ENCODE measurements around the gene KCNB1. TPM values are rescaled to one million over a fixed set of nuclear protein-coding genes. Genes with fewer than 3 reads are reported as not detected.

Gene KCNB1
- total RNA-seq, 1 experiment from 2014 or later: not detected

- no peaks in the 10 kb centered on the region for H3K4me1 Mint-ChIP-seq (ENCODE audit: low read depth, unreplicated experiment)
- H3K27ac Mint-ChIP-seq (ENCODE audit: unreplicated experiment): no peak overlapping the region
- H3K27me3 Mint-ChIP-seq (ENCODE audit: unreplicated experiment): peaks cover 100% of the 10 kb centered on the region
- H3K4me3 Mint-ChIP-seq (ENCODE audit: low read depth, unreplicated experiment): no peak overlapping the region
- DNase-seq: peak; percentile 43
- no peaks in the 10 kb centered on the region for H3K9me3 Mint-ChIP-seq (ENCODE audit: low read depth, unreplicated experiment)
- H3K36me3 Mint-ChIP-seq (ENCODE audit: insufficient read depth, unreplicated experiment): no peaks in the 10 kb centered on the region
- CTCF ChIA-PET: interaction anchor here (0.6 to 2.2 kb wide), 4 partner anchors 9 to 163 kb away, joined by 3 to 9 read pairs (median 6); no protein-coding TSS in a partner anchor
- TF ChIP-seq CTCF (IDR thresholded peaks at IDR 0.05; ENCODE audit: unreplicated experiment): peak; percentile 27
- no TSS peak for BruUV-seq (replicated peaks)
- intact Hi-C loops (cut with micrococcal nuclease; ENCODE audit: unreplicated experiment): loop anchor here (1.0 kb wide), 1 partner anchor 99 kb away; no protein-coding TSS in a partner anchor
Measured at GRCh38 chr20:49435639-49436038, 46.8 kb downstream of the KCNB1 start.

GRCh38 chr20:49433333-49433732 is 49.1 kb downstream of the KCNB1 start:
- no peak overlapping the region for H3K27ac Mint-ChIP-seq (ENCODE audit: unreplicated experiment)
- TF ChIP-seq CTCF (IDR thresholded peaks at IDR 0.05; ENCODE audit: unreplicated experiment): no peak
- no peak for DNase-seq
- no peaks in the 10 kb centered on the region for H3K4me1 Mint-ChIP-seq (ENCODE audit: low read depth, unreplicated experiment)
- no peaks in the 10 kb centered on the region for H3K36me3 Mint-ChIP-seq (ENCODE audit: insufficient read depth, unreplicated experiment)
- BruUV-seq (replicated peaks): no TSS peak
- peaks cover 4% of the 10 kb centered on the region for H3K9me3 Mint-ChIP-seq (ENCODE audit: low read depth, unreplicated experiment)
- CTCF ChIA-PET: interaction anchor here (0.6 kb wide), 1 partner anchor 37 kb away, joined by 4 read pairs; no protein-coding TSS in a partner anchor
- intact Hi-C loops (cut with micrococcal nuclease; ENCODE audit: unreplicated experiment): no loop called here
- H3K4me3 Mint-ChIP-seq (ENCODE audit: low read depth, unreplicated experiment): no peak overlapping the region
- peaks cover 100% of the 10 kb centered on the region for H3K27me3 Mint-ChIP-seq (ENCODE audit: unreplicated experiment)

GRCh38 chr20:49432550-49432949 is 49.9 kb downstream of the KCNB1 start:
- no peak overlapping the region for H3K27ac Mint-ChIP-seq (ENCODE audit: unreplicated experiment)
- peaks cover 4% of the 10 kb centered on the region for H3K9me3 Mint-ChIP-seq (ENCODE audit: low read depth, unreplicated experiment)
- intact Hi-C loops (cut with micrococcal nuclease; ENCODE audit: unreplicated experiment): no loop called here
- no peaks in the 10 kb centered on the region for H3K4me1 Mint-ChIP-seq (ENCODE audit: low read depth, unreplicated experiment)
- CTCF ChIA-PET: interaction anchor here (0.5 kb wide), 1 partner anchor 178 kb away, joined by 4 read pairs; no protein-coding TSS in a partner anchor
- no peak for DNase-seq
- H3K27me3 Mint-ChIP-seq (ENCODE audit: unreplicated experiment): peaks cover 100% of the 10 kb centered on the region
- no peaks in the 10 kb centered on the region for H3K36me3 Mint-ChIP-seq (ENCODE audit: insufficient read depth, unreplicated experiment)
- no peak overlapping the region for H3K4me3 Mint-ChIP-seq (ENCODE audit: low read depth, unreplicated experiment)
- no peak for TF ChIP-seq CTCF (IDR thresholded peaks at IDR 0.05; ENCODE audit: unreplicated experiment)
- no TSS peak for BruUV-seq (replicated peaks)

- CTCF ChIA-PET: interaction anchor here (0.5 to 1.2 kb wide), 2 partner anchors 9 to 303 kb away, joined by 3 to 11 read pairs; no protein-coding TSS in a partner anchor
- H3K27me3 Mint-ChIP-seq (ENCODE audit: unreplicated experiment): peaks cover 100% of the 10 kb centered on the region
- no peak for DNase-seq
- H3K27ac Mint-ChIP-seq (ENCODE audit: unreplicated experiment): no peak overlapping the region
- H3K4me1 Mint-ChIP-seq (ENCODE audit: low read depth, unreplicated experiment): no peaks in the 10 kb centered on the region
- intact Hi-C loops (cut with micrococcal nuclease; ENCODE audit: unreplicated experiment): no loop called here
- BruUV-seq (replicated peaks): no TSS peak
- no peak for TF ChIP-seq CTCF (IDR thresholded peaks at IDR 0.05; ENCODE audit: unreplicated experiment)
- H3K9me3 Mint-ChIP-seq (ENCODE audit: low read depth, unreplicated experiment): peaks cover 4% of the 10 kb centered on the region
- H3K36me3 Mint-ChIP-seq (ENCODE audit: insufficient read depth, unreplicated experiment): no peaks in the 10 kb centered on the region
- H3K4me3 Mint-ChIP-seq (ENCODE audit: low read depth, unreplicated experiment): no peak overlapping the region
Measured at GRCh38 chr20:49431329-49431728, 51.1 kb downstream of the KCNB1 start.

Measured in Calu3 (cell line).